Measurements from ENCODE around the gene AKAP13.
"Not testable (repeated sequence)": the region's sequence is repeated elsewhere in the genome, so short reads cannot be mapped to it uniquely, and the experiment has no call there.

Gene AKAP13

DNA sequence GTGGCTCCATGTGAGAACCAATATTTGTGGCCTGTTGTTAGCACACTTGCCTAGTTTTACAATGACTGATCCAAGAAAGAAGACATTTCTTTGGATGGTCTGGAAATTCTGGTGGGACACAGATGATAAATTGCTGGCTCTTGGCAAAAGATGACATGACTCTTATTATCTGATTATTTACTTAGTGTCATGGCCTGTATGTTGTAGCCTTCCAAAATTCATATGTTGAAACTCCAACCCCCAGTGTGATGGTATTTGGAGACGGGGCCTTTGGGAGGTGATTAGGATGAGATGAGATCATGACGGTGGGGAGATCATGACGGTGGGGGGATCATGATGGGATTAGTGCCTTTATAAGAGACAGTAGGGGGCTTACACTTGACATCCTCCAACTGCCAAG is 30.0 kb upstream of the AKAP13 start:
- DNase-seq: no peak

GRCh38 chr15:85351501-85351900 is 28.9 kb upstream of the AKAP13 start:
- not testable (repeated sequence) for DNase-seq

DNA sequence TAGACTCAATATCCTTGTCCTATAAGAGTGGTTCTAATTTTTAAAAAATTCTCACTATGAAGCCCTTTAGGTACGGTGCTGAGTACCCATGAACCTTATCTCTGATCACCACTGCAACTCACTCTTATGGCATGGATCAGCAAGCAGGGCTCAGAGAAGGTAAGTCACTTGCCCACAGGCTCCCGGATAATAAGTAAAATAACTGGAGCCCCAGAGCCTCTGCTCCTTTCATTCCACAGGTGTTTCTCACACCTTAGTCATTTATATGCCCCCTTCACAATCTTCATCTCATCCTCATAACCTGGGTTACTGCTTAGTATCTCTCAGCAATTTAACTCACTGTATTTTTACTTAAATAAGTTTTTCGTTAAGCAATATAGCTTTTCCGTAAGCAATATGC is 28.4 kb upstream of the AKAP13 start:
- DNase-seq: no peak

DNA sequence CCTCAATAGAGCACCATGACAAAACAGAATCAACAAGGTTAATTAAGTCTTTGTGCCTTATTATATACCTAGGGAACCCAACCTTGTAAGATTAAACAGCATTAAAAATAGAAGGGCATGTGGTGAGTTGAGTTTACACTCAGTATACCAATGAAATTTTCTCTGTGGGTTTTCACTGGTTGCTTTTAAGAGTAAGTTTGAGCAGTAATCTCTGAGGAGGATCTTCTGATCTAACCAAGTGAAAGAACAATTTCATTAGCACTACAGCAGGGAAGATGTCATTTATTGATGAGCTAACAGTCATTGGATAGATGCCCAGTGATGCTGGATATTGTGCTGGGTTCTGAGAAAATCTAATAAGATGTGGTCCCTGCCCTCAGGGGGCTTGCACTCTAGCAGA is 26.9 kb upstream of the AKAP13 start:
- DNase-seq: no peak

DNA sequence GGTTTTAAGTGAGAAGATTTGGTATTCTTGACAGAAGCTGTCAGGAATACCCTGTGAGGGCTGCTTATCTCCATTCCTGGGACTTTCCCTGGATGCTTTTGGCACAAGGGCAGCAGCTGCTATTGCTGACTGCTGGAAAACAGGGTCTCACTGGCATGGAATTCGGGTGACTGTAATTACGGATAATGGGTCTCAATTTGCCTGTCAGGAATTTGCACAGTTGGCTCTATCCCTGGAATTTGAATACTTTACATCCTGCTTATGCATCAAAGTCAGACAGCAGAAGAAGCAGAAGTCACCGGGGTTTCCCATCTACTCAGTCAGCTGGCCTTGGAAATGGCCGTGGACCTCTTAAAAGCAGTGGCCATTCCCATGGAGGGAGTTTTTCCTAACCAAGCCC is 25.9 kb upstream of the AKAP13 start:
- no peak for DNase-seq

DNA sequence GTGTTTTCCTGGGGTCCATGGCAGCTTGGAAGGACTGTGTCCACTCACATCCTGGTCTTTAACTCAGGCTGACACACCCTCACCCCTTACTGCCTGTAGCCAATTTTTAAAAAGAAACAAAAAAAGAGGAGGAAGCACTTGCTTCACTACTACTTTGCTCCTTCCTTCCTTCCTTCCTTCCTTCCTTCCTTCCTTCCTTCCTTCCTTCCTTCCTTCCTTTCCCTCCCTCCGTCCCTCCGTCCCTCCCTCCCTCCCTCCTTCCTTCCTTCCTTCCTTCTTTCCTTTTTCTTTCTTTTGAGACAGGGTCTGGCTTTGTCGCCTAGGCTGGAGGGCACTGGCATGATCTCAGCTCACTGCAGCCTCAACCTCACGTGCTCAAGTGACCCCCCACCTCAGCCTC is 25.5 kb upstream of the AKAP13 start:
- DNase-seq: no peak

DNA sequence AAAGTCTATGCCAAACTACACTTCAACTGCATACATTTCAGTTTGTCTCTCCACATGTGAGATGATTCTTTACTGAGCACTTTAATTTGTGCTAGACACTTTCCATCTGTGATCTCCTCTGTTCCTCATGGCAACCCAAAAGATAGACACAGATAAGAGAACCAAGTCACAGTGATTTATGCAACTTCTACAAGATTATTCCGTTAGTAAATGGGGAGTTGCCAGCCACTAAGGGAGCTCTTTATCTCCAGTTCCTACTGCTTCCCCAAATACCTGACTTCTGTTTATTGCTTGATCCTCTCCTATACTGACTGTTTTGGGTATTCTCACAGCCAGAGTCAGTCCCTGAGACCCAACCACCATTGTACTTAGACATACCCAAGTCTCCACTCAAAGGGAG is 24.1 kb upstream of the AKAP13 start:
- DNase-seq: no peak

DNA sequence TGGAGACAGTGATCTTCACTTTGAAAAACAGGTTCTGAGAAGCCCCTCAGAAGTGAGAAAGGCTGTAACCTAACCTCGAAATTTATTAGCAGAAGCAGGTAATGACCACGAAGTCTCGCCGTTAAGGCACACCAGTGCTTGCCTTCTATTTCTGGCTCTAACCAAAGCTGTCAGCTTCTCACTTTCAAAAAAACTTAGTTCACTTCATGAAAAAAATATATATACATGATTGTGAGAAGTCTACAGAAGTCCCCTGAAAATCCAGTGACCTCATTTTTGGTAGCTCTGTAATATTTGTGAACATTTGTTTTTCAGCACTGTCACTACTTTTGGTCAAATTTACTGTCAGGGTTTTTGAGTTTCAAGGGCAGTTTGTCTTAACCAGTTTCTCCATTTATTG is 19.1 kb upstream of the AKAP13 start:
- DNase-seq: no peak

- no peak for DNase-seq
These were observed 17.8 kb upstream of the AKAP13 start for GRCh38 chr15:85362436-85363081.

GRCh38 chr15:85365980-85366379 is 14.4 kb upstream of the AKAP13 start:
- DNase-seq: no peak

GRCh38 chr15:85367741-85368140 is 12.7 kb upstream of the AKAP13 start:
- no peak for DNase-seq

- DNase-seq: no peak
These were observed 5.6 kb upstream of the AKAP13 start for GRCh38 chr15:85374831-85375230.

- no peak for DNase-seq
These were observed 3.1 kb upstream of the AKAP13 start for GRCh38 chr15:85377269-85377668.

DNA sequence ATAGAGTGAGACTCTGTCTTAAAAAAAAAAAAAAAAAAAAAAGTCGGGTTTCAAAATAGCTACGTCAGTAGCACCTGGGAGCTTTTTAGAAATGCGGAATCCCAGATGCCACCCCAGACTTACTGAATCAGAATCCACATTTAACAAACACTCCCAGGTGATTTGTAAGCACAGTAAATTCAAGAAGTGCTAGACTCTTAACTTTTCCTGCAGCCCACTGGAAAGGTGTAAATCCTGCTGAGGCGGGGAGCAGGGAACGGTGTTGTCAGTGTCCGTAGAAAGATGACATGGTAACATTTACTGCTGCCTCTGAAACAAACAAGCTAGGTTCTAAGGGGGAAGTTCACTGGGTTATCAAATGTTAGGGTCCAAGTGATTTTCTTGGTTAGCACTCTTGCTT is 2.4 kb upstream of the AKAP13 start:
- no peak for DNase-seq

- DNase-seq: peak; percentile 48
These were observed 836 bp upstream of the AKAP13 start for GRCh38 chr15:85379403-85380131.

- peak; percentile 47 for DNase-seq
These were observed 624 bp downstream of the AKAP13 start for GRCh38 chr15:85380812-85381642.

- DNase-seq: no peak
These were observed 1.7 kb downstream of the AKAP13 start for GRCh38 chr15:85381850-85382751.

DNA sequence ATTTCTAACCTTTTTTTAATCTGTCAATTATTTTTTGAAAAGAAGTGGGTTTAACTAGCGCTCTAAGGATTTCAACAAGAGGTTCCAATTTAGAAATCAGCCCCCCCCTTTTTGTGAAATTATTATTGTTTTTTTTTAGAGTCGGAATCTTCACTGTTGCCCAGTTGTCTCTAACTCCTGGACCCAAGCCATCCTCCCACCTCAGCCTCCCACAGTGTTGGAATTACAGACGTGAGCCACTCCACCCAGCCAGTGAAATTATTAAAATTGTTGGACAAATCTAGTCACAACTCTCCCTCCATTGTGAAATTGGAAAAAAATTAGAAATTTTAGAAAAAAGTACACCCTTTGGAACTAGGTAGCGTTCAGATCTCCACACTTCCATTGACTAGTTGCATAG is 2.5 kb downstream of the AKAP13 start:
- DNase-seq: no peak

GRCh38 chr15:85383470-85384148 is 3.2 kb downstream of the AKAP13 start:
- DNase-seq: no peak

DNA sequence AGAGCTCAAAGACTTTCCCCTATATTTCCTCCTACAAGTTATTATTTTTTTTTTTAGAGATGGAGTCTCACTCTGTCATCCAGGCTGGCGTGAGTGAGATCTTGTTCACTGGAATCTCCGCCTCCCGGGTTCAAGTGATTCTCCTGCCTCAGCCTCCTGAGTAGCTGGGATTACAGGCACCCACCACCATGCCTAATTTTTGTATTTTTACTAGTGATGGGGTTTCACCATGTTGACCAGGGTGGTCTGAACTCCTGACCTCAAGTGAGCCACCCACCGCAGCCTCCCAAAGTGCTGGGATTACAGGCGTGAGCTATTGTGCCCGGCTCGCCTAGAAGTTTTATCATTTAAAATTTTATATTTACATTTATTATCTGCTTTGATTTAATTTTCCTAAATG is 5.9 kb downstream of the AKAP13 start:
- no peak for DNase-seq

DNA sequence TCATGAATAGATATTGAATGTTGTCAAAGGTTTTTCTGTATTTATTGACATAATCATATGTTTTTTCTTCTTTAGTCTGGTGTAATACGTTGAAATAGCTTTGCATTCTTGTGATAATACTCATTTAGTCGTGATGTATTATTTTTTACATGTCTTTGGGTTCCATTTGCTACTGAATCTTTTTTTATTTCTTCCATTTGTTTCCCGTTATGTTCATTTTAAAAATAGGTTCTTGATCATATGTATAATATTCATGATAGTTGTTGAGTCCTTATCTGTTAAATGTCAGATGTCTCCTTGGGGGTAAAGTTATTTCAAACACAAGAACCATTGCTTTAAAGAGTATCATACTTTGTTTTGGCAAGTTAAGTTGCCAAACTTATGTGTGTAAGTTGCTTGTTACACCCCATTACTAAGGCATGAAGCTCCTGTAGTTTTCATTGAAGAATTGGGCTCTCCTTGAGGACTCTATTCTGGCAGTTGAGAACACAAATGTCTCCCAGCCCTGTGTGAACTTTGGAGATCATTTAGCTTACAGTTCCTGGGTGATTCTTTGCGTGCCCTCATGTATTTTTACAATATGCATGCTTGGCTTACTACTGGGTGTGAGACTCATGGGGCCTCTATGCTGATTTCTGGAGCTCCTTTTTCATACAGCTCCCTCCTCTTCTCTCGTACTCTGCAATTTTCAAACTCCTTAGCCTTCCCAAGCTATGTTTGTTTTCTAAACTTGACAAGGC is 8.3 kb downstream of the AKAP13 start:
- DNase-seq: no peak

- DNase-seq: no peak
These were observed 8.9 kb downstream of the AKAP13 start for GRCh38 chr15:85389306-85389650.

Measured in activated effector memory CD4-positive, alpha-beta T cell treated with Interleukin-2 at 50 U/mL for 16 hours (primary cell).